SK-N-SH (cell line): ENCODE data around the gene TRAFD1. TPM values are rescaled to one million over a fixed set of nuclear protein-coding genes. Genes with fewer than 3 reads are reported as not detected.

ENCODE experiments used
- CTCF ChIA-PET: fragments of 300-600, 350-600 bp; formaldehyde crosslinking; extraction: SDS; loops from one replicate; lab custom pipeline; 2021; lab: Yijun Ruan, JAX
- POLR2A ChIA-PET: fragments of 350-600 bp; sonication (Branson Sonifier 250); formaldehyde crosslinking; extraction: SDS; loops from one replicate; lab custom pipeline; 2020; ENCODE audit warnings: antibody characterized with exemption, inconsistent platforms; lab: Yijun Ruan, JAX
- DNase-seq: peaks from one replicate; pipeline ENCODE4 v3.0.0; 2012
- H2AFZ ChIP-seq: fragments of 200-600 bp; sonication (generic); 2 replicates; pipeline ENCODE4 v1.8.1; 2016; ENCODE audit warnings: antibody characterized with exemption, mild to moderate bottlenecking, low read depth
- H3F3A ChIP-seq: fragments of 200-600 bp; sonication (generic); replicated peaks from 2 replicates; pipeline ENCODE3; 2016; ENCODE audit warnings: antibody characterized with exemption, mild to moderate bottlenecking; ENCODE audit not compliant: insufficient read depth
- H3K27ac ChIP-seq, 2 experiments: fragments of 200-500 bp in 1 of 2; fragments of 200-600 bp in 1 of 2; sonication (Bioruptor generic) in 1 of 2; sonication (generic), shearing (Covaris generic) in 1 of 2; 2 replicates each; pipeline versions ENCODE4 v1.5.1 to v1.6.1; 2014 to 2016; ENCODE audit warnings: low read depth in 2 of 2, inconsistent platforms in 1 of 2, low read length in 1 of 2, mild to moderate bottlenecking in 1 of 2, mixed read lengths in 1 of 2
- H3K27me3 ChIP-seq: fragments of 200-600 bp; sonication (generic), shearing (Covaris generic); 2 replicates; pipeline ENCODE4 v1.6.1; 2016; ENCODE audit warnings: mixed run types; ENCODE audit not compliant: insufficient read depth
- H3K36me3 ChIP-seq, 2 experiments: fragments of 200-500 bp in 1 of 2; fragments of 200-600 bp in 1 of 2; sonication (Bioruptor generic) in 1 of 2; sonication (generic) in 1 of 2; replicated peaks in 1 of 2; 2 replicates each; pipeline versions ENCODE3 to v1.5.1; 2014 to 2016; ENCODE audit warnings: low read length in 1 of 2, mild to moderate bottlenecking in 1 of 2; ENCODE audit not compliant: insufficient read depth in 2 of 2, control insufficient read depth in 1 of 2
- H3K4me1 ChIP-seq, 2 experiments: fragments of 200-500 bp in 1 of 2; fragments of 200-600 bp in 1 of 2; sonication (Bioruptor generic) in 1 of 2; sonication (generic), shearing (Covaris generic) in 1 of 2; 2 replicates each; pipeline versions ENCODE4 v1.5.1 to v1.6.1; 2014 to 2016; ENCODE audit warnings: low read depth in 1 of 2, low read length in 1 of 2, mixed run types in 1 of 2; ENCODE audit not compliant: insufficient read depth in 2 of 2, control insufficient read depth in 1 of 2
- H3K4me2 ChIP-seq: fragments of 200-600 bp; sonication (generic), shearing (Covaris generic); 2 replicates; pipeline ENCODE4 v1.6.1; 2017; ENCODE audit warnings: mixed run types
- H3K4me3 ChIP-seq, 2 experiments: fragments of 200-500 bp in 1 of 2; fragments of 200-600 bp in 1 of 2; sonication (Bioruptor generic) in 1 of 2; sonication (generic), shearing (Covaris generic) in 1 of 2; 2 replicates each; pipeline versions ENCODE4 v1.5.1 to v1.8.1; 2014 to 2016; ENCODE audit warnings: low read depth in 2 of 2, inconsistent platforms in 1 of 2, low read length in 1 of 2, mild to moderate bottlenecking in 1 of 2, mixed read lengths in 1 of 2, moderate library complexity in 1 of 2
- H3K79me2 ChIP-seq: fragments of 200-600 bp; sonication (generic); 2 replicates; pipeline ENCODE4 v1.8.1; 2017; ENCODE audit warnings: mild to moderate bottlenecking; ENCODE audit not compliant: insufficient read depth
- H3K9ac ChIP-seq: fragments of 200-600 bp; sonication (generic); 2 replicates; pipeline ENCODE4 v1.6.1; 2017; ENCODE audit warnings: mixed run types
- H3K9me2 ChIP-seq: fragments of 200-600 bp; sonication (generic); 2 replicates; pipeline ENCODE4 v1.6.1; 2017; ENCODE audit warnings: mixed run types
- H3K9me3 ChIP-seq: fragments of 200-600 bp; sonication (generic); 2 replicates; pipeline ENCODE4 v1.6.1; 2017; ENCODE audit warnings: mixed run types, mild to moderate bottlenecking, moderate library complexity
- H4K20me1 ChIP-seq: fragments of 200-600 bp; sonication (generic); 2 replicates; pipeline ENCODE4 v1.6.1; 2017; ENCODE audit warnings: mild to moderate bottlenecking, mixed run types; ENCODE audit not compliant: insufficient read depth
- ELF1 ChIP-seq: IDR thresholded peaks from 2 replicates; pipeline ENCODE4 v1.4.0; 2012
- EP300 ChIP-seq, 2 experiments: IDR thresholded peaks; 2 replicates each; pipeline versions ENCODE4 v1.4.0 to v1.6.1; 2012; ENCODE audit warnings: borderline replicate concordance in 1 of 2, low read depth in 1 of 2, low read length in 1 of 2
- GABPA ChIP-seq: IDR thresholded peaks from 2 replicates; pipeline ENCODE4 v1.4.0; 2012; ENCODE audit warnings: low read depth, mild to moderate bottlenecking
- GATA2 ChIP-seq: sonication (generic); formaldehyde crosslinking; IDR thresholded peaks from 2 replicates; pipeline ENCODE4 v1.5.0; 2020; ENCODE audit warnings: mild to moderate bottlenecking, missing genetic modification reagents
- JUND ChIP-seq: IDR thresholded peaks from 2 replicates; pipeline ENCODE4 v1.4.0; 2012
- MEF2A ChIP-seq: IDR thresholded peaks from 2 replicates; pipeline ENCODE4 v1.4.0; 2012; ENCODE audit warnings: low read depth, borderline replicate concordance
- MXI1 ChIP-seq: IDR thresholded peaks from 2 replicates; pipeline ENCODE4 v1.6.1; 2012; ENCODE audit warnings: mild to moderate bottlenecking, low read depth, low read length, improper control_type of control experiment
- RCOR1 ChIP-seq: fragments of 150-350 bp; IDR thresholded peaks from 2 replicates; pipeline ENCODE4 v1.6.1; 2017; ENCODE audit warnings: antibody characterized with exemption, low read length
- REST ChIP-seq: IDR thresholded peaks from 2 replicates; pipeline ENCODE4 v1.6.1; 2012; ENCODE audit warnings: mild to moderate bottlenecking, low read depth, low read length, moderate library complexity
- TEAD4 ChIP-seq: IDR thresholded peaks from 2 replicates; pipeline ENCODE4 v1.4.0; 2012; ENCODE audit warnings: mild to moderate bottlenecking, borderline replicate concordance; ENCODE audit not compliant: insufficient read depth
- WGBS: methylation state at CpG from one replicate; pipeline ENCODE4 v1.1.6; 2017; ENCODE audit warnings: low lambda C conversion rate; 5-methylcytosine and 5-hydroxymethylcytosine counted together
- polyA plus RNA-seq, 3 experiments: library from polyadenylated mRNA; depleted of rRNA; stranded (reverse); fragments of >200 nt; gene quantifications; 2 replicates each; pipeline ENCODE4 v1.2.3, GENCODE V29; 2012
- TF ChIP-seq, protein P1 (sequence below): IDR thresholded peaks from 2 replicates; pipeline ENCODE4 v1.4.0; 2012; ENCODE audit warnings: low read depth, borderline replicate concordance
- TF ChIP-seq, protein P2 (sequence below): IDR thresholded peaks from 2 replicates; pipeline ENCODE4; 2012

TRAFD1 gene
- polyA plus RNA-seq, 1 of the 3 experiments (the other 2 are of a cell fraction) = 12.4 TPM

GRCh38 chr12:112133418-112133817, 8.1 kb downstream of the TRAFD1 start:
- no peak overlapping the region for H3K27ac ChIP-seq
- ChIA-PET POLR2A (no interaction called here), CTCF (interaction anchor here (0.9 to 1.1 kb wide), 2 partner anchors 10 to 65 kb away, joined by 3 read pairs; no protein-coding TSS in a partner anchor)
- H3K4me1 ChIP-seq = peaks cover 0 to 15% of the 10 kb centered on the region in 2 experiments; a peak in 2 of 4 replicates
- H3K9ac ChIP-seq = no peak overlapping the region
- peaks cover 10 to 46% of the 10 kb centered on the region in 2 experiments for H3K36me3 ChIP-seq
- H3F3A ChIP-seq = peaks cover 3% of the 10 kb centered on the region
- no peak overlapping the region for H2AFZ ChIP-seq
- no peak for DNase-seq
- no peaks in the 10 kb centered on the region for H3K9me3 ChIP-seq
- H3K27me3 ChIP-seq = no peaks in the 10 kb centered on the region
- H3K4me3 ChIP-seq = no peak overlapping the region
- H3K9me2 ChIP-seq = no peaks in the 10 kb centered on the region
- no peaks in the 10 kb centered on the region for H4K20me1 ChIP-seq
- TF ChIP-seq TEAD4 = no peak
- no peak for TF ChIP-seq GATA2
- no peak for TF ChIP-seq MXI1
- TF ChIP-seq, protein P1, sequence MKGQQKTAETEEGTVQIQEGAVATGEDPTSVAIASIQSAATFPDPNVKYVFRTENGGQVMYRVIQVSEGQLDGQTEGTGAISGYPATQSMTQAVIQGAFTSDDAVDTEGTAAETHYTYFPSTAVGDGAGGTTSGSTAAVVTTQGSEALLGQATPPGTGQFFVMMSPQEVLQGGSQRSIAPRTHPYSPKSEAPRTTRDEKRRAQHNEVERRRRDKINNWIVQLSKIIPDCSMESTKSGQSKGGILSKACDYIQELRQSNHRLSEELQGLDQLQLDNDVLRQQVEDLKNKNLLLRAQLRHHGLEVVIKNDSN = no peak
- TF ChIP-seq ELF1 = no peak
- TF ChIP-seq REST = no peak
- WGBS = 91% methylated on average over 5 of the region's 5 CpGs
- no peak overlapping the region for H3K4me2 ChIP-seq
- H3K79me2 ChIP-seq = peaks cover 30% of the 10 kb centered on the region

DNA sequence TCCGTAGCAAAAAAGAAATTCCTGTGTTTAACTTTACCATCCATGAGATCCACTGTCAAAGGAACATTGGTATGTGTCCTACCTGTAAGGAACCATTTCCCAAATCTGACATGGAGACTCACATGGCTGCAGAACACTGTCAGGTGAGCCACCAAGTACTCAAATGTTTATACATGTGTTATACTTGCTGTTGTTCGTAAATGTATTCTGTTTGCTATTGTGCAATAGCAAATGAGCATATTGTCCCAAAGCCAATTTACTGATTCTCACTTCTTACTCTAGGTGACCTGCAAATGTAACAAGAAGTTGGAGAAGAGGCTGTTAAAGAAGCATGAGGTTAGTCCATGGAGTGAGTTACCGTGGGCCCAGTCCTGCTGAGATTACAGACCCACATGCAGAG, 9.4 kb downstream of the TRAFD1 start:
- H3K79me2 ChIP-seq = peaks cover 17% of the 10 kb centered on the region
- H3K27me3 ChIP-seq = no peaks in the 10 kb centered on the region
- peaks cover 0 to 13% of the 10 kb centered on the region in 2 experiments; a peak in 2 of 4 replicates for H3K4me1 ChIP-seq
- H2AFZ ChIP-seq = no peak overlapping the region
- no peaks in the 10 kb centered on the region for H3K9me3 ChIP-seq
- ChIA-PET CTCF (no interaction called here), POLR2A (no interaction called here)
- no peak overlapping the region for H3K9ac ChIP-seq
- H3F3A ChIP-seq = peaks cover 3% of the 10 kb centered on the region
- WGBS = 94% methylated on average over 3 of the region's 3 CpGs
- no peaks in the 10 kb centered on the region for H4K20me1 ChIP-seq
- no peaks in the 10 kb centered on the region for H3K9me2 ChIP-seq
- no peak overlapping the region for H3K27ac ChIP-seq
- TF ChIP-seq, protein P2, sequence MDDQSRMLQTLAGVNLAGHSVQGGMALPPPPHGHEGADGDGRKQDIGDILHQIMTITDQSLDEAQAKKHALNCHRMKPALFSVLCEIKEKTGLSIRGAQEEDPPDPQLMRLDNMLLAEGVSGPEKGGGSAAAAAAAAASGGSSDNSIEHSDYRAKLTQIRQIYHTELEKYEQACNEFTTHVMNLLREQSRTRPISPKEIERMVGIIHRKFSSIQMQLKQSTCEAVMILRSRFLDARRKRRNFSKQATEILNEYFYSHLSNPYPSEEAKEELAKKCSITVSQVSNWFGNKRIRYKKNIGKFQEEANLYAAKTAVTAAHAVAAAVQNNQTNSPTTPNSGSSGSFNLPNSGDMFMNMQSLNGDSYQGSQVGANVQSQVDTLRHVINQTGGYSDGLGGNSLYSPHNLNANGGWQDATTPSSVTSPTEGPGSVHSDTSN = no peak
- TF ChIP-seq ELF1 (no peak), RCOR1 (no peak), TEAD4 (no peak), EP300 (IDR thresholded peaks at IDR 0.05; ENCODE audit: borderline replicate concordance in 1 of 2, low read depth in 1 of 2, low read length in 1 of 2) (no peak), GABPA (no peak), MEF2A (no peak), JUND (no peak)
- H3K4me3 ChIP-seq = no peak overlapping the region
- no peak overlapping the region for H3K4me2 ChIP-seq
- DNase-seq = no peak
- peaks cover 10 to 50% of the 10 kb centered on the region in 2 experiments for H3K36me3 ChIP-seq
